IPS-20b (cell line): Measurements from ENCODE around the gene SPNS2.

Source experiments
- H3K27ac ChIP-seq: one replicate; pipeline ENCODE4 v1.5.1; 2013; ENCODE audit warnings: low read length
- H3K27me3 ChIP-seq: 2 replicates; pipeline ENCODE4 v1.6.1; 2013; ENCODE audit warnings: mild to moderate bottlenecking, low read length, inconsistent platforms; ENCODE audit not compliant: insufficient read depth
- H3K36me3 ChIP-seq: 2 replicates; pipeline ENCODE4 v1.6.1; 2013; ENCODE audit warnings: low read depth, mild to moderate bottlenecking, inconsistent platforms, low read length, moderate library complexity; ENCODE audit not compliant: insufficient read depth
- H3K4me1 ChIP-seq: 2 replicates; pipeline ENCODE4 v1.6.1; 2013; ENCODE audit warnings: mild to moderate bottlenecking, control low read depth, inconsistent platforms, low read length, moderate library complexity; ENCODE audit not compliant: insufficient read depth
- H3K4me3 ChIP-seq: 2 replicates; pipeline ENCODE4 v1.5.1; 2013; ENCODE audit warnings: mild to moderate bottlenecking, low read length, inconsistent platforms
- H3K9ac ChIP-seq: 2 replicates; pipeline ENCODE4 v1.6.1; 2013; ENCODE audit warnings: low read depth, mild to moderate bottlenecking, inconsistent platforms, low read length, moderate library complexity
- H3K9me3 ChIP-seq: 2 replicates; pipeline ENCODE4 v1.6.1; 2013; ENCODE audit warnings: mild to moderate bottlenecking, low read depth, low read length, inconsistent platforms; ENCODE audit not compliant: insufficient read depth

The SPNS2 gene

GRCh38 chr17:4543557-4544026 is 44.9 kb downstream of the SPNS2 start:
- H3K36me3 ChIP-seq: peaks cover 95% of the 10 kb centered on the region
- H3K4me3 ChIP-seq: no peak overlapping the region
- no peaks in the 10 kb centered on the region for H3K9me3 ChIP-seq
- no peaks in the 10 kb centered on the region for H3K27me3 ChIP-seq
- H3K9ac ChIP-seq: no peak overlapping the region
- H3K27ac ChIP-seq: no peak overlapping the region
- no peaks in the 10 kb centered on the region for H3K4me1 ChIP-seq

- no peak overlapping the region for H3K4me3 ChIP-seq
- H3K36me3 ChIP-seq: peaks cover 95% of the 10 kb centered on the region
- H3K9ac ChIP-seq: no peak overlapping the region
- H3K4me1 ChIP-seq: no peaks in the 10 kb centered on the region; the same call in 1 of the 2 replicates
- H3K27me3 ChIP-seq: no peaks in the 10 kb centered on the region
- no peak overlapping the region for H3K27ac ChIP-seq
- no peaks in the 10 kb centered on the region for H3K9me3 ChIP-seq
Measured at GRCh38 chr17:4544135-4544950, 45.7 kb downstream of the SPNS2 start.

- no peak overlapping the region for H3K9ac ChIP-seq
- H3K9me3 ChIP-seq: no peaks in the 10 kb centered on the region
- H3K27me3 ChIP-seq: no peaks in the 10 kb centered on the region
- no peaks in the 10 kb centered on the region; the same call in 1 of the 2 replicates for H3K4me1 ChIP-seq
- no peak overlapping the region for H3K27ac ChIP-seq
- H3K4me3 ChIP-seq: no peak overlapping the region
- peaks cover 95% of the 10 kb centered on the region for H3K36me3 ChIP-seq
Measured at GRCh38 chr17:4544951-4545216, 46.2 kb downstream of the SPNS2 start.

- no peak overlapping the region for H3K9ac ChIP-seq
Measured at GRCh38 chr17:4545217-4545951, 46.7 kb downstream of the SPNS2 start.

GRCh38 chr17:4547118-4547906 is 48.6 kb downstream of the SPNS2 start:
- H3K4me1 ChIP-seq: no peaks in the 10 kb centered on the region; the same call in 1 of the 2 replicates
- H3K4me3 ChIP-seq: no peak overlapping the region
- H3K27me3 ChIP-seq: no peaks in the 10 kb centered on the region
- no peaks in the 10 kb centered on the region for H3K9me3 ChIP-seq
- H3K27ac ChIP-seq: no peak overlapping the region
- H3K36me3 ChIP-seq: peaks cover 95% of the 10 kb centered on the region
- no peak overlapping the region for H3K9ac ChIP-seq

More at GRCh38 chr17:4545217-4545951, 46.7 kb downstream of the SPNS2 start:
- Histone ChIP-seq H3K27ac (no peak overlapping the region), H3K36me3 (peaks cover 95% of the 10 kb centered on the region), H3K9me3 (no peaks in the 10 kb centered on the region), H3K4me1 (no peaks in the 10 kb centered on the region; the same call in 1 of the 2 replicates), H3K4me3 (no peak overlapping the region), H3K27me3 (no peaks in the 10 kb centered on the region)

GRCh38 chr17:4548061-4548461 is 49.4 kb downstream of the SPNS2 start:
- H3K4me1 ChIP-seq: no peaks in the 10 kb centered on the region; the same call in 1 of the 2 replicates
- H3K4me3 ChIP-seq: no peak overlapping the region
- peaks cover 95% of the 10 kb centered on the region for H3K36me3 ChIP-seq
- H3K27ac ChIP-seq: no peak overlapping the region
- no peaks in the 10 kb centered on the region for H3K27me3 ChIP-seq
- H3K9ac ChIP-seq: no peak overlapping the region
- no peaks in the 10 kb centered on the region for H3K9me3 ChIP-seq

- H3K36me3 ChIP-seq: peaks cover 95% of the 10 kb centered on the region
- no peaks in the 10 kb centered on the region for H3K9me3 ChIP-seq
- no peak overlapping the region for H3K9ac ChIP-seq
- H3K27ac ChIP-seq: no peak overlapping the region
- H3K27me3 ChIP-seq: no peaks in the 10 kb centered on the region
- H3K4me3 ChIP-seq: no peak overlapping the region
- H3K4me1 ChIP-seq: peaks cover 2% of the 10 kb centered on the region
Measured at GRCh38 chr17:4548721-4549531, 50.2 kb downstream of the SPNS2 start.

GRCh38 chr17:4549781-4550533 is 51.3 kb downstream of the SPNS2 start:
- Histone ChIP-seq H3K36me3 (peaks cover 91% of the 10 kb centered on the region), H3K27me3 (no peaks in the 10 kb centered on the region), H3K27ac (no peak overlapping the region), H3K4me3 (no peak overlapping the region), H3K4me1 (peaks cover 6% of the 10 kb centered on the region), H3K9me3 (no peaks in the 10 kb centered on the region), H3K9ac (no peak overlapping the region)

GRCh38 chr17:4550534-4551039 is 51.9 kb downstream of the SPNS2 start:
- no peak overlapping the region for H3K4me3 ChIP-seq
- H3K9me3 ChIP-seq: no peaks in the 10 kb centered on the region
- H3K36me3 ChIP-seq: peaks cover 85% of the 10 kb centered on the region
- no peaks in the 10 kb centered on the region for H3K27me3 ChIP-seq
- peaks cover 6% of the 10 kb centered on the region for H3K4me1 ChIP-seq
- no peak overlapping the region for H3K27ac ChIP-seq
- H3K9ac ChIP-seq: no peak overlapping the region

- H3K9ac ChIP-seq: no peak overlapping the region
- H3K27ac ChIP-seq: no peak overlapping the region
- H3K36me3 ChIP-seq: peaks cover 79% of the 10 kb centered on the region
Measured at GRCh38 chr17:4551141-4551540, 52.5 kb downstream of the SPNS2 start.

More at GRCh38 chr17:4551141-4551540, 52.5 kb downstream of the SPNS2 start:
- Histone ChIP-seq H3K4me3 (no peak overlapping the region), H3K4me1 (peaks cover 9% of the 10 kb centered on the region), H3K27me3 (no peaks in the 10 kb centered on the region), H3K9me3 (no peaks in the 10 kb centered on the region)
